Endothelial cell of umbilical vein (primary cell): ENCODE measurements around the gene RDX.

ENCODE experiments used
- EZH2 ChIP-seq: IDR thresholded peaks from 2 replicates; pipeline ENCODE4 v1.6.1; 2012; ENCODE audit warnings: borderline replicate concordance, low read depth, mild to moderate bottlenecking, moderate library complexity, low read length, inconsistent platforms; ENCODE audit not compliant: severe bottlenecking
- POLR2A ChIP-seq: IDR thresholded peaks from 2 replicates; pipeline ENCODE4 v1.6.1; 2012; ENCODE audit warnings: low read depth, mild to moderate bottlenecking, control low read depth, low read length
- POLR2AphosphoS5 ChIP-seq: IDR thresholded peaks from 2 replicates; pipeline ENCODE4 v1.6.1; 2012; ENCODE audit warnings: low read depth, mild to moderate bottlenecking, control low read depth, low read length, moderate library complexity; ENCODE audit not compliant: insufficient read depth
- TF ChIP-seq, protein P1 (sequence below), 2 donors: IDR thresholded peaks; 1 replicate in 1 of 2; 2 replicates in 1 of 2; pipeline ENCODE4 v1.5.1; 2011; ENCODE audit warnings: low read length in 2 of 2, mild to moderate bottlenecking in 2 of 2, moderate library complexity in 2 of 2, control low read depth in 1 of 2, inconsistent platforms in 1 of 2, low read depth in 1 of 2; ENCODE audit not compliant: insufficient read depth in 1 of 2; ENCODE audit errors: extremely low read depth in 1 of 2

DNA sequence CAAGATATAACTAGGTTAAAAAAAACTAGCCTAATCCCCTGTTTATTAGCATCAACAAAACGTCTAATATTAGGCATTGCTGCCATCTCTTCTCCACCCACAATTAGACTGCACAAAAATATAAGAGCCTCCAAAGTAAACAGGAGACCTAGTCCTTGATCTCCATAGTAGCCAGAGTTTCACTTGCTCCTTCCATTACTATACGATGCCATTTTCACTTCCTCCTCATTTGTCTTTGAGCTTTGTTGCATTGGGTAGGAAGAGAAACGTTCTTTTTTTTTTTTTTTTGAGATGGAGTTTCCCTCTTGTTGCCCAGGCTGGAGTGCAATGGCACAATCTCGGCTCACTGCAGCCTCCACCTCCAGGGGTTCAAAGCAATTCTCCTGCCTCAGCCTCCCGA lies 42.3 kb upstream of the RDX start:
- TF ChIP-seq POLR2AphosphoS5 = no peak
- no peak for TF ChIP-seq POLR2A
- TF ChIP-seq, protein P1, sequence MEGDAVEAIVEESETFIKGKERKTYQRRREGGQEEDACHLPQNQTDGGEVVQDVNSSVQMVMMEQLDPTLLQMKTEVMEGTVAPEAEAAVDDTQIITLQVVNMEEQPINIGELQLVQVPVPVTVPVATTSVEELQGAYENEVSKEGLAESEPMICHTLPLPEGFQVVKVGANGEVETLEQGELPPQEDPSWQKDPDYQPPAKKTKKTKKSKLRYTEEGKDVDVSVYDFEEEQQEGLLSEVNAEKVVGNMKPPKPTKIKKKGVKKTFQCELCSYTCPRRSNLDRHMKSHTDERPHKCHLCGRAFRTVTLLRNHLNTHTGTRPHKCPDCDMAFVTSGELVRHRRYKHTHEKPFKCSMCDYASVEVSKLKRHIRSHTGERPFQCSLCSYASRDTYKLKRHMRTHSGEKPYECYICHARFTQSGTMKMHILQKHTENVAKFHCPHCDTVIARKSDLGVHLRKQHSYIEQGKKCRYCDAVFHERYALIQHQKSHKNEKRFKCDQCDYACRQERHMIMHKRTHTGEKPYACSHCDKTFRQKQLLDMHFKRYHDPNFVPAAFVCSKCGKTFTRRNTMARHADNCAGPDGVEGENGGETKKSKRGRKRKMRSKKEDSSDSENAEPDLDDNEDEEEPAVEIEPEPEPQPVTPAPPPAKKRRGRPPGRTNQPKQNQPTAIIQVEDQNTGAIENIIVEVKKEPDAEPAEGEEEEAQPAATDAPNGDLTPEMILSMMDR (IDR thresholded peaks at IDR 0.05; ENCODE audit: extremely low read depth in 1 of 2, insufficient read depth in 1 of 2, low read depth in 1 of 2, low read length in 2 of 2) = no peak
- no peak for TF ChIP-seq EZH2
